AG08395 (cell line): ENCODE data around the gene PALS1.
A peak's percentile ranks its signal among the peaks of the same experiment; 100 is the strongest.
"Not testable (repeated sequence)": the region's sequence is repeated elsewhere in the genome, so short reads cannot be mapped to it uniquely, and the experiment has no call there.

ENCODE experiments used
- DNase-seq: peaks from one replicate; pipeline ENCODE4 v3.0.0; 2012; ENCODE audit warnings: mixed read lengths, low spot score

Gene PALS1

DNA sequence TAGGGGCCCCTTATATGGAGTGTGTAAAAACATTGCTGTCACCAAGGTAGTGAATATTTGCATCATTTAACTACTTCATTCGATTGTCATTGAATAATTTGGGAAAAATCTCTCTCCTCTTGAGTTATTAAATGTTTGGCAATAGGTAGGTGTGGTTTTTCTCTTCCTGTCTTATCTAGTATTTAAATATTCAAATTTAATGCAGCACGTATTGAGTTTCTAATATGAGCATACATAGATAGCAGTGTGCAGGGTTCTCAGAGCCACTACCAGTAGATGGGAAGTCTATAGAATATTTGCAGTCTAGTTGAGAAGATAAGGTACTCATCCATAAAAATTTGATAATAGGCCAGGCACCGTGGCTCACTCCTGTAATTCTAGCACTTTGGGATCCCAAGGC is 16.7 kb downstream of the PALS1 start:
- DNase-seq, result no peak

DNA sequence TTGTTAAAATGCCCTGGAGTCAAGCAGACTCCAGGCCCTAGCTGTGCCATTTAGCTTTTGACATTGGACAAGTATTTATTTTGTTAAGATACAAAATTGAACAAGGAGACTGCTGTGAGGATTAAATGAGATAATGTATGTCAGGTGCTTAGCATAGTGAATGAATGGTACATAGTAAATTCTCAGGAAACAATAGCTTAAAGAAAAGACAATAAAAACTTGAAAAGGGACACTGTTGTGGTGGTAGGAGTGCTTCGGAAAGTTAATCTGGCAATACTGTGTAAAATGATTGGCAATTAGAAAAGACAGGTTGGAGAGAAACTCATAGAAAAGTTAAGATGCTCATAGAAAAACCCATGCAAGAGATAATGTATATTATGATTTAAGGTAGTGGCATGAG is 19.7 kb downstream of the PALS1 start:
- DNase-seq, result no peak

DNA sequence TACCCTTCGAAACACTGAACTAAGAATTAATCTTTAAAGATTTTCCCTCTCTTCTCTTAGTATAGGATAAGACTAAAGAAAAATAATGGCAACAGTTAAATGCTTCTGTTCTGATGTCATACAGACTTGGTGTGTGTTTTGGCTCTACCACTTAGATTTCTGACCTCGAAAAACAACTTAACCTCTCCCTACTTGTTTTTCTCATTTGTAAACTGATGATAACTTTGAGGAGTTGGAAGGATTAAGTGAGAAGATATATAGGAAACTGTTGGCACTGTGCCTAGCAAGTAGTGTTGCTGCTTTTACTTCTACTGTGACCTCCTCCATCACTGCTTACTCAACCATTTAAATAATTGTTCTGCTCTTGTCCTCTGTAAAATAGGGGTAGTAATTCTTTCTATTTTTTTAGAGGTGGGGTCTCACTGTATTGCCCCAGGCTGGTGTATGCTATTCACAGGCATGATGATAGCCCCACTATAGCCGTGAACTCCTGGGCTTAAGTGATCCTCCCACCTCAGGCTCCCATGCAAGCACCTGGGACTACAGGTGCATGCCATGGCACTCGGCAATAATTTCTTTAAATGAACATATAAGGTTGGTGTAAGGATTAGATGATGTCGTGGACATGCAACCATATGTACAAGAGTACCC is 22.4 kb downstream of the PALS1 start:
- DNase-seq, result peak; percentile 6

DNA sequence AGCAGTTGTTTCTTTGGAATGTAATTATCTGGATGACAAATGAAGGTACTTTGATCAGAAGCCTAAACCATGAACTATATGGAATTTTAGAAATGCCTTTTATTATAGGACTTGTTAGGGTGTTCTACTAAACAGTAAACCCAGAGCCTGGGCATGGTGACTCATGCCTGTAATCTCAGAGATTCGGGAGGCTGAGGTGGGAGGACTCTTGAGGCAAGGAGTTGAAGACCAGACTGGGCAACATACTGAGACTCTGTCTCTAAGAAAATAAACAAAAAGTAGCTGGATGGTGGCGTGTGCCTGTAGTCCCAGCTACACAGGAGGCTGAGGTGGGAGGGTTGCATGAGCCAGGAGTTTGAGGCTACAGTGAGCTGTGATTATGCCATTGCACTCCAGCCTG is 23.9 kb downstream of the PALS1 start:
- peak; percentile 6 for DNase-seq

DNA sequence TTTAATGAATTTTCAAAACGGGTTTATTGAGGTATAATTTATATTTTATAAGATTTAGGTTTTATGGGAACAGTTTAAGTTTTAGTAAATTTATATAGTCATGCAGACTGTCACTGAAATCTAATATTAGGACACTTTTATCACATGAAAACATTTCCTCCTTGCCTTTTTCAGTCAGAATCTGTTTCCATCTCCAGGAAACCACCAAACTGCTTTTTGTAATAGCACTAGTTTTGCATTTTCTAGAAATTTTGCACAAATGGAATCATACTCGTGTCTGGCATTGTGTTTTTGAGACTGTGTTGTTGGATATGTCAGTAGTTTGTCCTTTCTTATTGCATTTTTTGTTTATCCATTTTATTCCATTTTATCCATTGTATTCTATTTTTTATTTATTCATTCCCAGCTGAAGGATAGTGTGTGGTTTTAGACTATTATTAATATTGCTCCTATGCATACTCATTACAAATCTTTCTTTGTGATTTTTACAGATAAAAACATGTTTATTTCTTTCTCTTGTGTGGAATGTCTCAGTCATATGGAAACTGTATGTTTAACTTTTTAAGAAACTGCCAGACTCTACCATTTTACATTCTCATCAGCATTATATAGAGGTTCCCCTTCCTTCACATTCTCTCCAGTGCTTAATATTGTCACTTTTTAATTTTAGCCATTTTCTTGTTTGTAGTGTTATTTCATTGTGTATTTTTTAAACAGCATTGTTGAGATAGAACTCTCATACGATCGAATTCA is 26.5 kb downstream of the PALS1 start:
- no peak for DNase-seq

DNA sequence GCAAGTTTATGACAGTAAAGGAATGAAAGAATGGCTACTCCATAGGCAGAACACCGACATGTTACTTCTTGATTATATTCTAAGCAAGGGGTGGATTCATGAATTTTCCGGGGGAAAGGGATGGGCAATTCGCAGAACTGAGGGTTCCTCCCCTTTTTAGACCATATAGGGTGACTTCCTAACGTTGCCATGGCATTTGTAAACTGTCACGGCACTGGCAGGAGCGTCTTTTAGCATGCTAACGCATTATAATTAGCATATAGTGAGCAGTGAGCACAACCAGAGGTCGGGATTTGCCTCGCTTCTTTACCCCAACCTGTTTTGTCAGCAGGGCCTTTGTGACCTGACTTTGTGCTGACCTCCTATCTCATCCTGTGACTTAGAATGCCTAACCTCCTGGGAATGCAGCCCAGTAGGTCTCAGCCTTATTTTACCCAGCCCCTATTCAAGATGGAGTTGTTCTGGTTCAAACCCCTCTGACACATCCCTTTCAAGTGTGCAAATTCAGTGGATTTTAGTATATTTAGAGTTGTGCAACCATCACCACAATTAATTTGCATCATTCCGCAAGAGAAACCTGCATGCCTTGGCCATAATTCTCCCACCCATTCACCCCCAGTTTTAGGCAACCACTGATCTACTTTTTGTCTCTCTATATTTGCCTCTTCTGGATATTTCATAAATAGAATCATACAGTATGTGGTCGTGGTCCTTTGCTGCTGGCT is 27.4 kb downstream of the PALS1 start:
- no peak for DNase-seq

DNA sequence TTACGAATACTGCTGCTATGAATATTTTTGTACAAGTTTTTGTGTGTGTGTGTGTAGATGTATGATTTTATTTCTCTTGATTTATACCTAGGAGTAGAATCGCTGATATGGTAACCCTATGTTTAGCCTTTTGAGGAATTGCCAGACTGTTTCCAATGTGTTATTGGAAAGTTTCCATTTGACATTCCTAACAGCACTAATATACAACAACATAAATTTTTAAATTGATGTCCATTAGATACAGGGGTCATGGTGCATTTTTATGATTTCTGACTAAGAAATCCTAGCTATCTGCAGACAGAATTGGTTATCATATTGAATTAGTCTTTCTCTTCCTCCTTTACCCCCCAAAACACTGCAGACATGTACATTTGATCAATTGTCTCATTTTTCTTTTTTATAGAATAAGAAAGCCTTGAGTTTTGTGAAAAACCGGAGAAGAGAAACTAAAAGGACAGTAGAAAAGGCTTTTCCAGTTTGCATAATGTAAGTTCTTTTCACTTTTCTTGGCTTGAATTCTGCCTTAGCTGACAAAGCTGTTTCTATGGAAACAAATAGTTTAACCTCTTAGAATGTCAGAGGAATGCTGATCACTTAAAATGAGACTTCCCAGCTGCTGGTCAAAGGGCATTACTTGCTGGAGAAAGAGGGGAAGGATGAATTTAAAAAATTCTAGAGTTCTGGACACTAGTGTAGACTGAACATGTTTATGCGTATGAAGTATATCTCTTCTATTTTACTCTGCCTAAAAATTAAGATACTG is 28.2 kb downstream of the PALS1 start:
- peak; percentile 83 for DNase-seq

DNA sequence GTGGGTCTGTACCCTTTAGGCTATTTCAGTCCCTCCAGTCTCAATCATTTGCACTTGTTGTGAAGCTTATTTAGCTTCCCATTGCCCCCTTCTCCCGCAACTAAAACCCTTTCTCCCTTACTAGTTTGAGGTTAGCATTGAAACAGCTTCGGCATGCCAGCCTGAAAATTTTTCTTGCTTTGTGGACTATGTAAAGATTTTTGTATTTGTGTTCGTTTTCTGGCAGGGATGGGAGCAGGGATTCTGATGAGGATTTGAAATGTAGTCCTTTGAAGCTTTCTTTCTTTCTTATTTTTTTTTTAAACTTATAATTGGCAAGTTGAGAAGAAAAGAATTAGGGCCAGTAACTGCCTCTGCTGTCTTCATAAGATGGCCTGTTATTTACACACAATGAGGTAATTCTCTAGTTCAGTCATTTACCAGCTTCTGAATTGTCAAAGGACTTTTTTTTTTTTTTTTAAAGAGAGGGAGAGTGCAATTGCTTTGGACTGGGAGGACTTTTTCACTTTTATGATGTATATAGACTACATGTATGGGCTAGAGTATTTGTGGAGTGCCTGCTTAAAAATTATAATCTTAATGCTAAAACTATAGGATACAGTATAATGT is 29.0 kb downstream of the PALS1 start:
- no peak for DNase-seq

DNA sequence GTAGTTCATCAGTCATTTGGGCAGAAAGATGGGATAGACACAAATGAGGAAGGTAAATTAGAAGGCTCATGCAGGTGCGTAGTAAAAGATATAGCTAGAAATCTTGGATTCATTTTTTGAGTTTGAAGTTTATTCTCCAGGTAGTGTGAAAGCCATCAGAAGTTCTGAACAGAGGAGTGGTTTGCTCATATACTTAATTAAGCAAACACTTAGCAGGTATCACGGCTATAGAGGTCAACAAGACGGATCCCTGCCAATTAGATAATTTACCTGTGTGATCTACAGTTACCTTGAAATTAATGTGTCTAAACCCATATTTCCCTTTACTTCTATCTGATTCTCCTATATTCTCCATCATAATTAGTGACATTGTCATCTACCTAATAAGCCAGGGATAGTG is 29.7 kb downstream of the PALS1 start:
- DNase-seq, result no peak

DNA sequence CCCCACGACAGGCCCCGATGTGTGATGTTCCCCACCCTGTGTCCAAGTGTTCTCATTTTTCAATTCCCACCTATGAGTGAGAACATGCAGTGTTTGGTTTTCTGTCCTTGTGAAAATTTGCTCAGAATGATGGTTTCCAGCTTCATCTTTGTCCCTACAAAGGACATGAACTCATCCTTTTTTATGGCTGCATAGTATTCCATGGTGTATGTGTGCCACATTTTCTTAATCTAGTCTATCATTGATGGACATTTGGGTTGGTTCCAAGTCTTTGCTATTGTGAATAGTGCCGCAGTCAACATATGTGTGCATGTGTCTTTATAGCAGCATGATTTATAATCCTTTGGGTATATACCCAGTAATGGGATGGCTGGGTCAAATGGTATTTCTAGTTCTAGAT is 32.0 kb downstream of the PALS1 start:
- DNase-seq, result not testable (repeated sequence)

DNA sequence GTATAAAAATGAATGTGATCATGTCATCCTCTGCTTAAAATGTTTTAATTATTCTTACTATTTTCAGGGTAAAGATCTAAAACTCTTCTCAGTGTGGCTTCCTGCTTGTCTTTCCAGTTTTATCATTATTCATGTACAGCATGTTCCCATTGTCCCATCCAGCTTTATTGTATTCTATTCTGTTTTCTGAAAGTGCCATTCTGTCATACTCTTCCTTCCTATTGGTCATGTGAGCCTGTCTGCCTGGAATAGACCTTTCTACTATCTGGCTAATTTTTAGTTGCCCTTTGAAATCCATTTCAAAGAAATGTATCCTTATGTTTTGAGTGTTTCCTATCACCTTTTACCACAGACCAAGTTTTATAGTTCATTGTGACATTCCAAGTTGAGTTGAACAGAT is 34.9 kb downstream of the PALS1 start:
- no peak for DNase-seq

DNA sequence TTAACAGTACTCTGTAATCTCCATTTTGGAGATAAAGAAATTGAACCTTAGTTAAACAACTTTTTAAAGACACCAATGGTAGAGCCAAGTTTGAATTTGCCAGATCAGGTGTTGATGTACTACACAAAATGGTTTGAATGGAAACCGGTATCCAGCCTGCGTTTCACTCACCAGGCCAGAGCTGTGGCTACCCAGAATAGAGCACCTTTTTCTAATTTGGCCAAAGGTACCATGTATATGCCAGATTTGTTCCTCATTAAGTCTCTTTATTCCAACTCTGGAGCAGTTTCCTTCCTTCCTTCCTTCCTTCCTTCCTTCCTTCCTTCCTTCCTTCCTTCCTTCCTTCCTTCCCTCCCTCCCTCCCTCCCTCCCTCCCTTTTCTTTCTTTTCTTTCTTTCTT is 39.3 kb downstream of the PALS1 start:
- DNase-seq, result no peak

DNA sequence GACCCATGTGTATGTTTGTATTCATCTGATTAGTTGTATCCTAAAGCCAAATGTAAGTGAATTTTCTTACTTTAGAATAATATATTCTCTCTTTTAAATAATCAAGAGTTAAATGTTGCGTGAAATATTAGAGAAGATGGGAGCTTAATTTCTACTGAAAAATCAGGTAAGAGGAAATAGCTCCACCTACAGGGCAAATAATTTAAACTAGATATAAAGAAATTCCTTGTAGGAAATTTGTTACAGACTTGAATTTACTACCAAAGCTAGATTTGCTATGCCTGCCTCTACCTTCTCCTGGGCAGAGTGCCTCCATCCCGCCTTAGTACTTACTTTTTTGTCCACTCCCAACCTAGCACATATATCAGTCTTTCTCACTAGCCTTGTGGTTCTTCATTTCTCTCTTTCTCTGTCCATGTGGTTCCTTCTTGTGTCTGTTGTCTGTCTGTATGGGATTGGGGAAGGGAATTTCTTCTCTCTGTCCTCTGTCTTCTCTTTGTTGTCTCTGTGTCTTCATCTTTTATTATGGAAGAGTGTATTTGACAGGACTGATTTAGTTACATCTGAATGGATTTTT is 44.7 kb downstream of the PALS1 start:
- peak; percentile 41 for DNase-seq
